ENCODE results near the gene CHSY3.

The CHSY3 gene

DNA sequence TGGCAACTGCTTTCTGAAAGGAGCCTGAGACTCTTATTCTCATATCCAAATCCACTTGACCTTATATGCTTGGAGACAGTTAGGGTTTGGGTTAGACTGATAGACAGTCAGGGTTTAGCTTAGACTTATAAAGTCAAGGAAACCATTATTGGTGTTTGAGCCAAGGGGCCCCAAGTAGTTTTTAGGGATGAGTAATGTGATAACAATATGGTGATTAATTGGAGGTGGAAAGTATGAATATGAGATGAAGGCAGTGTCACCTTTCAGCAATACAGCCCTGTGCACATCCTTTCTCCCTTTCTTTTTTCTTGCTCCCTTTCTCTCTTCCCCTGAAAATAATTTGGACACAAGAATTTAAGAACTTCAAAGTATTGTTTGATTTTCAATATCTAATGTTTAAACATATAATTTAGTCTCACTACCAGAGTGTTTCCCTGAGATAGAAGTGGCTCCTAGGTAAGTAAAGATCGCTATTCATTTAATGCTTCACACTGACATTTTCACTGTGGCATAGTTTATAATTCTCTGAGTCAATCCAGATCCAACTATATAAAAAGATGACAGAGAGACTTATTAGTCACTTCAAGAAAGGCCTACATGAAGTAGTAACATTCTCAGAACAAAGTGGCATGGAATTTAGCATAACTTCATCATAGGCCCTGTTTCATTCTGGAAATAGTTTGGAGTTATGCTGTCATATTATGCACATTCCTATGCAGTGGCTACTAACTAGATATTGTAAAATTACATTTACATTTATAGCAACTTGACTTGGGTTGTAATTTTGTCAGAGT, 200.8 kb downstream of the CHSY3 start:
- H3K27me3 ChIP-seq (ENCODE audit: control insufficient read depth, insufficient read depth, low read length, poor library complexity, severe bottlenecking): no peaks in the 10 kb centered on the region
- no peaks in the 10 kb centered on the region for H3K4me1 ChIP-seq (ENCODE audit: control insufficient read depth, insufficient read depth, low read length)
- 100% methylated on average over 1 of the region's 1 CpG; no CpG with 5 or more reads in 1 of the 2 experiments for WGBS, 2 experiments
- no peaks in the 10 kb centered on the region for H3K9me3 ChIP-seq (ENCODE audit: control insufficient read depth, low read length)
- no peaks in the 10 kb centered on the region for H3K36me3 ChIP-seq (ENCODE audit: control insufficient read depth, insufficient read depth, low read length)
- no peak overlapping the region for H3K4me3 ChIP-seq (ENCODE audit: insufficient read depth, low read depth, low read length)
- H3K27ac ChIP-seq (ENCODE audit: insufficient read depth, low read depth, low read length, poor library complexity, severe bottlenecking): no peak overlapping the region

GRCh38 chr5:130106480-130106879, 202.2 kb downstream of the CHSY3 start:
- Histone ChIP-seq H3K4me1 (ENCODE audit: control insufficient read depth, insufficient read depth, low read length) (no peaks in the 10 kb centered on the region), H3K4me3 (ENCODE audit: insufficient read depth, low read depth, low read length) (no peak overlapping the region), H3K36me3 (ENCODE audit: control insufficient read depth, insufficient read depth, low read length) (no peaks in the 10 kb centered on the region), H3K9me3 (ENCODE audit: control insufficient read depth, low read length) (no peaks in the 10 kb centered on the region), H3K27me3 (ENCODE audit: control insufficient read depth, insufficient read depth, low read length, poor library complexity, severe bottlenecking) (no peaks in the 10 kb centered on the region), H3K27ac (ENCODE audit: insufficient read depth, low read depth, low read length, poor library complexity, severe bottlenecking) (no peak overlapping the region)

DNA sequence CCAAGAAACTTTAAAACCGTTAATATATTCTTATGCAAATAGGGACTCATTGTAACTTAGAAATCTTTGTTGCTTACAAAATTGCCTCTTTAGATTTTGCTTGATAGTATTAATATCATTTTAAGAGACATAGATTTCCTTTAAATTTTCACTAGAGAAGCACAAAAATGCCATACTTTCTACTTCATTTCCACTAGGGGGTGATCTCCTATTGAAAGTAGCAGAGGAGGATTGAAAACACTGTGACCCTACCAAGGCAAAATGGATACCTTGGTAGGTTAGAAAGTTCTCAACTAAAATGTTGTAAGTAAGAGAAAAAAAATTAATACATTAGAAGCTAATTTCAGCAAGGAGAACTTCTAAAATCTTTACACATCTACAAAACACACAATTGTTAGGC, 204.9 kb downstream of the CHSY3 start:
- Histone ChIP-seq H3K9me3 (ENCODE audit: control insufficient read depth, low read length) (no peaks in the 10 kb centered on the region), H3K36me3 (ENCODE audit: control insufficient read depth, insufficient read depth, low read length) (no peaks in the 10 kb centered on the region), H3K27ac (ENCODE audit: insufficient read depth, low read depth, low read length, poor library complexity, severe bottlenecking) (no peak overlapping the region), H3K4me3 (ENCODE audit: insufficient read depth, low read depth, low read length) (no peak overlapping the region), H3K27me3 (ENCODE audit: control insufficient read depth, insufficient read depth, low read length, poor library complexity, severe bottlenecking) (no peaks in the 10 kb centered on the region), H3K4me1 (ENCODE audit: control insufficient read depth, insufficient read depth, low read length) (no peaks in the 10 kb centered on the region)
- WGBS, 2 experiments: 17% methylated on average over 1 of the region's 1 CpG; no CpG with 5 or more reads in 1 of the 2 experiments

DNA sequence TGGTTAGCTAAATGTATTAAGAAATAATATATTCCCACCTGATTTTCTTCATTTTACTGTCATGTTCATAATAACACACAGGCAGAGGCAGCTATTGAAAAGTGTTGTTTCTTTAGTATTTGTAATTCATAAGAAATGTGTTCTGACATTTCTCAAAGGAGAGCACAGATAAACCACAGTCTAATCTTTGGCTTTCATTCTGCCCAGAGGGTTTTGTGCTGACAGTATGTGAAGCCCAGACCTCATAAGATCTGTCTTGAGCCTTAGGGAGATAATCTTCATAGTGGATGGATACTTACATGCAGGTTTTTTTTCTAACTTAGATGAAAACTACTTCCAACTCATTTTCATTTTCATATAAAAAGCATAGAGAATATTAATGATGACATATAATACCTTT, 206.1 kb downstream of the CHSY3 start:
- H3K27ac ChIP-seq (ENCODE audit: insufficient read depth, low read depth, low read length, poor library complexity, severe bottlenecking): no peak overlapping the region
- H3K9me3 ChIP-seq (ENCODE audit: control insufficient read depth, low read length): no peaks in the 10 kb centered on the region
- no peak overlapping the region for H3K4me3 ChIP-seq (ENCODE audit: insufficient read depth, low read depth, low read length)
- no peaks in the 10 kb centered on the region for H3K4me1 ChIP-seq (ENCODE audit: control insufficient read depth, insufficient read depth, low read length)
- H3K36me3 ChIP-seq (ENCODE audit: control insufficient read depth, insufficient read depth, low read length): no peaks in the 10 kb centered on the region
- H3K27me3 ChIP-seq (ENCODE audit: control insufficient read depth, insufficient read depth, low read length, poor library complexity, severe bottlenecking): no peaks in the 10 kb centered on the region

GRCh38 chr5:130111746-130112145, 207.5 kb downstream of the CHSY3 start:
- WGBS, 2 experiments: 93 to 98% methylated on average over 3 of the region's 3 CpGs
- H3K27ac ChIP-seq (ENCODE audit: insufficient read depth, low read depth, low read length, poor library complexity, severe bottlenecking): no peak overlapping the region
- no peaks in the 10 kb centered on the region for H3K27me3 ChIP-seq (ENCODE audit: control insufficient read depth, insufficient read depth, low read length, poor library complexity, severe bottlenecking)
- no peaks in the 10 kb centered on the region for H3K4me1 ChIP-seq (ENCODE audit: control insufficient read depth, insufficient read depth, low read length)
- H3K9me3 ChIP-seq (ENCODE audit: control insufficient read depth, low read length): no peaks in the 10 kb centered on the region
- no peak overlapping the region for H3K4me3 ChIP-seq (ENCODE audit: insufficient read depth, low read depth, low read length)
- H3K36me3 ChIP-seq (ENCODE audit: control insufficient read depth, insufficient read depth, low read length): no peaks in the 10 kb centered on the region

GRCh38 chr5:130112246-130112645, 208.0 kb downstream of the CHSY3 start:
- Histone ChIP-seq H3K27ac (ENCODE audit: insufficient read depth, low read depth, low read length, poor library complexity, severe bottlenecking) (no peak overlapping the region), H3K9me3 (ENCODE audit: control insufficient read depth, low read length) (no peaks in the 10 kb centered on the region), H3K36me3 (ENCODE audit: control insufficient read depth, insufficient read depth, low read length) (no peaks in the 10 kb centered on the region), H3K27me3 (ENCODE audit: control insufficient read depth, insufficient read depth, low read length, poor library complexity, severe bottlenecking) (no peaks in the 10 kb centered on the region), H3K4me3 (ENCODE audit: insufficient read depth, low read depth, low read length) (no peak overlapping the region), H3K4me1 (ENCODE audit: control insufficient read depth, insufficient read depth, low read length) (no peaks in the 10 kb centered on the region)
- WGBS, 2 experiments: 74% methylated on average over 3 of the region's 4 CpGs

GRCh38 chr5:130115686-130116085, 211.4 kb downstream of the CHSY3 start:
- H3K4me1 ChIP-seq (ENCODE audit: control insufficient read depth, insufficient read depth, low read length): no peaks in the 10 kb centered on the region
- H3K27ac ChIP-seq (ENCODE audit: insufficient read depth, low read depth, low read length, poor library complexity, severe bottlenecking): no peak overlapping the region
- no peaks in the 10 kb centered on the region for H3K27me3 ChIP-seq (ENCODE audit: control insufficient read depth, insufficient read depth, low read length, poor library complexity, severe bottlenecking)
- H3K4me3 ChIP-seq (ENCODE audit: insufficient read depth, low read depth, low read length): no peak overlapping the region
- 83 to 86% methylated on average over 8 of the region's 8 CpGs for WGBS, 2 experiments
- no peaks in the 10 kb centered on the region for H3K36me3 ChIP-seq (ENCODE audit: control insufficient read depth, insufficient read depth, low read length)
- no peaks in the 10 kb centered on the region for H3K9me3 ChIP-seq (ENCODE audit: control insufficient read depth, low read length)

- H3K4me3 ChIP-seq (ENCODE audit: insufficient read depth, low read depth, low read length): no peak overlapping the region
- no peaks in the 10 kb centered on the region for H3K4me1 ChIP-seq (ENCODE audit: control insufficient read depth, insufficient read depth, low read length)
- H3K27ac ChIP-seq (ENCODE audit: insufficient read depth, low read depth, low read length, poor library complexity, severe bottlenecking): no peak overlapping the region
- no peaks in the 10 kb centered on the region for H3K9me3 ChIP-seq (ENCODE audit: control insufficient read depth, low read length)
- H3K27me3 ChIP-seq (ENCODE audit: control insufficient read depth, insufficient read depth, low read length, poor library complexity, severe bottlenecking): no peaks in the 10 kb centered on the region
- WGBS, 2 experiments: 94 to 95% methylated on average over 5 of the region's 5 CpGs
- H3K36me3 ChIP-seq (ENCODE audit: control insufficient read depth, insufficient read depth, low read length): no peaks in the 10 kb centered on the region
Measured at GRCh38 chr5:130116462-130116861, 212.2 kb downstream of the CHSY3 start.

GRCh38 chr5:130116972-130117371, 212.7 kb downstream of the CHSY3 start:
- H3K27ac ChIP-seq (ENCODE audit: insufficient read depth, low read depth, low read length, poor library complexity, severe bottlenecking): no peak overlapping the region
- H3K27me3 ChIP-seq (ENCODE audit: control insufficient read depth, insufficient read depth, low read length, poor library complexity, severe bottlenecking): no peaks in the 10 kb centered on the region
- no peaks in the 10 kb centered on the region for H3K36me3 ChIP-seq (ENCODE audit: control insufficient read depth, insufficient read depth, low read length)
- 89 to 90% methylated on average over 1 of the region's 1 CpG for WGBS, 2 experiments
- no peaks in the 10 kb centered on the region for H3K9me3 ChIP-seq (ENCODE audit: control insufficient read depth, low read length)
- H3K4me1 ChIP-seq (ENCODE audit: control insufficient read depth, insufficient read depth, low read length): no peaks in the 10 kb centered on the region
- H3K4me3 ChIP-seq (ENCODE audit: insufficient read depth, low read depth, low read length): no peak overlapping the region

GRCh38 chr5:130126746-130127145, 222.5 kb downstream of the CHSY3 start:
- whole genome bisulfite sequencing, 2 experiments: 80 to 93% methylated on average over 1 of the region's 1 CpG
- Histone ChIP-seq H3K36me3 (ENCODE audit: control insufficient read depth, insufficient read depth, low read length) (no peaks in the 10 kb centered on the region), H3K27me3 (ENCODE audit: control insufficient read depth, insufficient read depth, low read length, poor library complexity, severe bottlenecking) (no peaks in the 10 kb centered on the region), H3K4me1 (ENCODE audit: control insufficient read depth, insufficient read depth, low read length) (no peaks in the 10 kb centered on the region), H3K4me3 (ENCODE audit: insufficient read depth, low read depth, low read length) (no peak overlapping the region), H3K9me3 (ENCODE audit: control insufficient read depth, low read length) (no peaks in the 10 kb centered on the region), H3K27ac (ENCODE audit: insufficient read depth, low read depth, low read length, poor library complexity, severe bottlenecking) (no peak overlapping the region)
